SK-N-SH (cell line): ENCODE measurements around the gene RELN. TPM values are rescaled to one million over a fixed set of nuclear protein-coding genes. Genes with fewer than 3 reads are reported as not detected.

Experiments
- CTCF ChIA-PET: fragments of 300-600, 350-600 bp; formaldehyde crosslinking; extraction: SDS; loops from one replicate; lab custom pipeline; 2021; lab: Yijun Ruan, JAX
- POLR2A ChIA-PET: fragments of 350-600 bp; sonication (Branson Sonifier 250); formaldehyde crosslinking; extraction: SDS; loops from one replicate; lab custom pipeline; 2020; ENCODE audit warnings: antibody characterized with exemption, inconsistent platforms; lab: Yijun Ruan, JAX
- DNase-seq: peaks from one replicate; pipeline ENCODE4 v3.0.0; 2012
- H2AFZ ChIP-seq: fragments of 200-600 bp; sonication (generic); 2 replicates; pipeline ENCODE4 v1.8.1; 2016; ENCODE audit warnings: antibody characterized with exemption, mild to moderate bottlenecking, low read depth
- H3F3A ChIP-seq: fragments of 200-600 bp; sonication (generic); replicated peaks from 2 replicates; pipeline ENCODE3; 2016; ENCODE audit warnings: antibody characterized with exemption, mild to moderate bottlenecking; ENCODE audit not compliant: insufficient read depth
- H3K27ac ChIP-seq, 2 experiments: fragments of 200-500 bp in 1 of 2; fragments of 200-600 bp in 1 of 2; sonication (Bioruptor generic) in 1 of 2; sonication (generic), shearing (Covaris generic) in 1 of 2; 2 replicates each; pipeline versions ENCODE4 v1.5.1 to v1.6.1; 2014 to 2016; ENCODE audit warnings: low read depth in 2 of 2, inconsistent platforms in 1 of 2, low read length in 1 of 2, mild to moderate bottlenecking in 1 of 2, mixed read lengths in 1 of 2
- H3K27me3 ChIP-seq: fragments of 200-600 bp; sonication (generic), shearing (Covaris generic); 2 replicates; pipeline ENCODE4 v1.6.1; 2016; ENCODE audit warnings: mixed run types; ENCODE audit not compliant: insufficient read depth
- H3K36me3 ChIP-seq, 2 experiments: fragments of 200-500 bp in 1 of 2; fragments of 200-600 bp in 1 of 2; sonication (Bioruptor generic) in 1 of 2; sonication (generic) in 1 of 2; replicated peaks in 1 of 2; 2 replicates each; pipeline versions ENCODE3 to v1.5.1; 2014 to 2016; ENCODE audit warnings: low read length in 1 of 2, mild to moderate bottlenecking in 1 of 2; ENCODE audit not compliant: insufficient read depth in 2 of 2, control insufficient read depth in 1 of 2
- H3K4me1 ChIP-seq, 2 experiments: fragments of 200-500 bp in 1 of 2; fragments of 200-600 bp in 1 of 2; sonication (Bioruptor generic) in 1 of 2; sonication (generic), shearing (Covaris generic) in 1 of 2; 2 replicates each; pipeline versions ENCODE4 v1.5.1 to v1.6.1; 2014 to 2016; ENCODE audit warnings: low read depth in 1 of 2, low read length in 1 of 2, mixed run types in 1 of 2; ENCODE audit not compliant: insufficient read depth in 2 of 2, control insufficient read depth in 1 of 2
- H3K4me2 ChIP-seq: fragments of 200-600 bp; sonication (generic), shearing (Covaris generic); 2 replicates; pipeline ENCODE4 v1.6.1; 2017; ENCODE audit warnings: mixed run types
- H3K4me3 ChIP-seq, 2 experiments: fragments of 200-500 bp in 1 of 2; fragments of 200-600 bp in 1 of 2; sonication (Bioruptor generic) in 1 of 2; sonication (generic), shearing (Covaris generic) in 1 of 2; 2 replicates each; pipeline versions ENCODE4 v1.5.1 to v1.8.1; 2014 to 2016; ENCODE audit warnings: low read depth in 2 of 2, inconsistent platforms in 1 of 2, low read length in 1 of 2, mild to moderate bottlenecking in 1 of 2, mixed read lengths in 1 of 2, moderate library complexity in 1 of 2
- H3K79me2 ChIP-seq: fragments of 200-600 bp; sonication (generic); 2 replicates; pipeline ENCODE4 v1.8.1; 2017; ENCODE audit warnings: mild to moderate bottlenecking; ENCODE audit not compliant: insufficient read depth
- H3K9ac ChIP-seq: fragments of 200-600 bp; sonication (generic); 2 replicates; pipeline ENCODE4 v1.6.1; 2017; ENCODE audit warnings: mixed run types
- H3K9me2 ChIP-seq: fragments of 200-600 bp; sonication (generic); 2 replicates; pipeline ENCODE4 v1.6.1; 2017; ENCODE audit warnings: mixed run types
- H3K9me3 ChIP-seq: fragments of 200-600 bp; sonication (generic); 2 replicates; pipeline ENCODE4 v1.6.1; 2017; ENCODE audit warnings: mixed run types, mild to moderate bottlenecking, moderate library complexity
- H4K20me1 ChIP-seq: fragments of 200-600 bp; sonication (generic); 2 replicates; pipeline ENCODE4 v1.6.1; 2017; ENCODE audit warnings: mild to moderate bottlenecking, mixed run types; ENCODE audit not compliant: insufficient read depth
- CHD2 ChIP-seq: fragments of 150-350 bp; IDR thresholded peaks from 2 replicates; pipeline ENCODE4 v1.6.1; 2018; ENCODE audit warnings: low read length; ENCODE audit not compliant: partially characterized antibody
- CTCF ChIP-seq: fragments of 200-600 bp; sonication (generic); IDR thresholded peaks from 2 replicates; pipeline ENCODE4 v1.6.1; 2017; ENCODE audit warnings: antibody characterized with exemption, mild to moderate bottlenecking, moderate library complexity
- EP300 ChIP-seq, 2 experiments: IDR thresholded peaks; 2 replicates each; pipeline versions ENCODE4 v1.4.0 to v1.6.1; 2012; ENCODE audit warnings: borderline replicate concordance in 1 of 2, low read depth in 1 of 2, low read length in 1 of 2
- FOXJ3 ChIP-seq: sonication (generic); formaldehyde crosslinking; IDR thresholded peaks from 2 replicates; pipeline ENCODE4 v1.5.1; 2020; ENCODE audit warnings: mild to moderate bottlenecking, missing genetic modification reagents
- FOXM1 ChIP-seq: IDR thresholded peaks from 2 replicates; pipeline ENCODE4 v1.4.0; 2012; ENCODE audit warnings: low read depth, mild to moderate bottlenecking
- IRF3 ChIP-seq: fragments of 150-350 bp; IDR thresholded peaks from 2 replicates; pipeline ENCODE4 v1.6.1; 2016; ENCODE audit warnings: mild to moderate bottlenecking, low read depth, low read length
- JUND ChIP-seq: IDR thresholded peaks from 2 replicates; pipeline ENCODE4 v1.4.0; 2012
- MAX ChIP-seq: IDR thresholded peaks from 2 replicates; pipeline ENCODE4 v1.4.0; 2012; ENCODE audit warnings: low read depth
- MXI1 ChIP-seq: IDR thresholded peaks from 2 replicates; pipeline ENCODE4 v1.6.1; 2012; ENCODE audit warnings: mild to moderate bottlenecking, low read depth, low read length, improper control_type of control experiment
- NRF1 ChIP-seq: IDR thresholded peaks from 2 replicates; pipeline ENCODE4 v1.6.1; 2012; ENCODE audit warnings: low read depth, mild to moderate bottlenecking, low read length
- POLR2AphosphoS5 ChIP-seq: IDR thresholded peaks from 2 replicates; pipeline ENCODE4 v1.6.1; 2012; ENCODE audit warnings: low read depth, low read length
- REST ChIP-seq: IDR thresholded peaks from 2 replicates; pipeline ENCODE4 v1.6.1; 2012; ENCODE audit warnings: mild to moderate bottlenecking, low read depth, low read length, moderate library complexity
- RFX5 ChIP-seq: IDR thresholded peaks from 2 replicates; pipeline ENCODE4 v1.6.1; 2012; ENCODE audit warnings: mild to moderate bottlenecking, improper control_type of control experiment, low read length
- SIN3A ChIP-seq: IDR thresholded peaks from 2 replicates; pipeline ENCODE4 v1.6.1; 2012; ENCODE audit warnings: low read depth, mild to moderate bottlenecking, low read length, moderate library complexity, borderline replicate concordance
- SMC3 ChIP-seq: IDR thresholded peaks from 2 replicates; pipeline ENCODE4 v1.6.1; 2012; ENCODE audit warnings: low read depth, low read length, improper control_type of control experiment
- USF2 ChIP-seq: fragments of 150-350 bp; IDR thresholded peaks from 2 replicates; pipeline ENCODE4 v1.6.1; 2017; ENCODE audit warnings: antibody characterized with exemption, low read length, low read depth, borderline replicate concordance
- YY1 ChIP-seq: IDR thresholded peaks from 2 replicates; pipeline ENCODE4 v1.4.0; 2012; ENCODE audit warnings: low read depth, mild to moderate bottlenecking
- WGBS: methylation state at CpG from one replicate; pipeline ENCODE4 v1.1.6; 2017; ENCODE audit warnings: low lambda C conversion rate; 5-methylcytosine and 5-hydroxymethylcytosine counted together
- polyA plus RNA-seq, 3 experiments: library from polyadenylated mRNA; depleted of rRNA; stranded (reverse); fragments of >200 nt; gene quantifications; 2 replicates each; pipeline ENCODE4 v1.2.3, GENCODE V29; 2012

RELN gene
- polyA plus RNA-seq, 1 of the 3 experiments (the other 2 are of a cell fraction): 0.02 TPM

GRCh38 chr7:103859709-103860108 is 129.7 kb downstream of the RELN start:
- Histone ChIP-seq H3K79me2 (no peaks in the 10 kb centered on the region), H3F3A (no peaks in the 10 kb centered on the region), H3K4me2 (no peak overlapping the region), H2AFZ (no peak overlapping the region), H3K4me1 (peaks cover 0 to 6% of the 10 kb centered on the region in 2 experiments; a peak in 2 of 4 replicates), H3K9me3 (no peaks in the 10 kb centered on the region), H3K27ac (no peak overlapping the region), H4K20me1 (no peaks in the 10 kb centered on the region), H3K36me3 (no peaks in the 10 kb centered on the region), H3K9me2 (no peaks in the 10 kb centered on the region), H3K9ac (no peak overlapping the region), H3K4me3 (no peak overlapping the region), H3K27me3 (no peaks in the 10 kb centered on the region)
- TF ChIP-seq JUND: no peak
- TF ChIP-seq FOXM1: no peak
- no peak for TF ChIP-seq POLR2AphosphoS5
- no peak for TF ChIP-seq YY1
- no peak for TF ChIP-seq RFX5
- no peak for TF ChIP-seq IRF3
- no peak for TF ChIP-seq MXI1
- DNase-seq: no peak
- POLR2A ChIA-PET: no interaction called here
- CTCF ChIA-PET: no interaction called here
- WGBS: 66% methylated on average over 3 of the region's 3 CpGs

- Histone ChIP-seq H3K4me3 (no peak overlapping the region), H3K27me3 (no peaks in the 10 kb centered on the region), H3K4me1 (peaks cover 0 to 6% of the 10 kb centered on the region in 2 experiments; a peak in 2 of 4 replicates), H2AFZ (no peak overlapping the region), H3K4me2 (no peak overlapping the region), H3K27ac (no peak overlapping the region), H4K20me1 (no peaks in the 10 kb centered on the region), H3K9ac (no peak overlapping the region)
- TF ChIP-seq NRF1 (no peak), REST (no peak), USF2 (no peak), CHD2 (no peak), FOXM1 (no peak), SIN3A (no peak), EP300 (IDR thresholded peaks at IDR 0.05; ENCODE audit: borderline replicate concordance in 1 of 2, low read depth in 1 of 2, low read length in 1 of 2) (no peak), IRF3 (no peak), MAX (no peak), CTCF (no peak), FOXJ3 (CRISPR knock-in tag) (no peak), RFX5 (no peak), MXI1 (no peak), SMC3 (no peak)
- TF ChIP-seq, all 33 proteins: peak for 0
- Histone ChIP-seq H3F3A (no peaks in the 10 kb centered on the region), H3K9me3 (no peaks in the 10 kb centered on the region), H3K36me3 (no peaks in the 10 kb centered on the region), H3K79me2 (no peaks in the 10 kb centered on the region), H3K9me2 (no peaks in the 10 kb centered on the region)
- POLR2A ChIA-PET: no interaction called here
- peak; percentile 8 for DNase-seq
- CTCF ChIA-PET: interaction anchor here (0.9 to 1.5 kb wide), 3 partner anchors 19 to 22 kb away, joined by 3 read pairs; no protein-coding TSS in a partner anchor
- 30% methylated on average over 4 of the region's 4 CpGs for WGBS
Observed at GRCh38 chr7:103857435-103857834, 132.0 kb downstream of the RELN start.
